H1 (cell line): ENCODE data around the gene SYNCRIP. TPM values are rescaled to one million over a fixed set of nuclear protein-coding genes. Genes with fewer than 3 reads are reported as not detected.

Source experiments
- CBX5 ChIP-seq: fragments of 300-800, 300-1000 bp; sonication (generic); IDR thresholded peaks from 2 replicates; pipeline ENCODE4 v1.7.1; 2016; ENCODE audit warnings: antibody characterized with exemption, low read length, low read depth
- CHD1 ChIP-seq: IDR thresholded peaks from 2 replicates; pipeline ENCODE4 v1.6.1; 2012; ENCODE audit warnings: low read depth, low read length, improper control_type of control experiment
- KDM5A ChIP-seq: fragments of 200-600 bp; IDR thresholded peaks from 2 replicates; pipeline ENCODE4 v1.7.1; 2012; ENCODE audit warnings: mild to moderate bottlenecking, low read length, inconsistent platforms, mixed read lengths
- SAP30 ChIP-seq: fragments of 300-600 bp; sonication (generic); IDR thresholded peaks from 2 replicates; pipeline ENCODE4 v1.7.1; 2012; ENCODE audit warnings: low read length, moderate library complexity, mild to moderate bottlenecking, inconsistent platforms; ENCODE audit not compliant: insufficient read depth, insufficient replicate concordance
- polyA plus RNA-seq, 7 experiments: library from polyadenylated mRNA; depleted of rRNA in 3 of 7; stranded (reverse) in 5 of 7; unstranded in 2 of 7; fragments of >200 nt in 5 of 7; fragments of 200-250 nt in 2 of 7; gene quantifications; 1 replicate in 5 of 7; 2 replicates in 1 of 7; 4 replicates in 1 of 7; pipeline versions ENCODE4 v1.2.1 to v1.2.3, GENCODE V29; 2011 to 2013; ENCODE audit warnings: missing spikeins in 2 of 7, mixed read lengths in 2 of 7
- total RNA-seq: library from RNA; stranded (reverse); fragmentation: NEBNext Ultra II Directional; extraction: Animal tissue kit (Norgen Biotek cat#: 25700); gene quantifications from 2 replicates; pipeline ENCODE4 v1.2.1, GENCODE V29; 2021
- TF ChIP-seq, protein P1 (sequence below): fragments of 300-600 bp; sonication (generic); IDR thresholded peaks from 2 replicates; pipeline ENCODE4 v1.7.1; 2012; ENCODE audit warnings: low read length, moderate library complexity, mild to moderate bottlenecking, inconsistent platforms; ENCODE audit not compliant: insufficient replicate concordance

SYNCRIP gene
- total and polyA plus RNA-seq, 2 of the 8 experiments (the other 6 are each of a cell fraction or from before 2014, with no cell fraction given): 16.8 to 219 TPM

DNA sequence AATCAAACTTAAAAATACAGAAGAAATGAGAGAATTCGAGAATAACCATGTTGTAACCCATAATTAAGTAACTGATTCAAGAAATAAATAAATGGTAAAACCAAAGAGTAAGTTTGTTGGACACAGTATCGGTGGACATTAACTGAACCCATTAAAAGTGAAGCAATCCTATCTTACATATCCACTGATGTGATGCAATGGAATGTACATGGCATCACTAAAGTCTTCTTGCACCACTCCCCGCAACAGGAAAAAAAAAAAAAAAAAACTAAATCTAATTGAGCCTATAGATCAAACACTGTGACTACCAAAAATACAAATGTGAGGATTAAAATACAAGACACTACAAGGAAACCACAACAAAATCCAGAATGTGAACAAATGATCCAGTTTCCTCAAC, 56.9 kb downstream of the SYNCRIP start (continued):
- TF ChIP-seq, protein P1, sequence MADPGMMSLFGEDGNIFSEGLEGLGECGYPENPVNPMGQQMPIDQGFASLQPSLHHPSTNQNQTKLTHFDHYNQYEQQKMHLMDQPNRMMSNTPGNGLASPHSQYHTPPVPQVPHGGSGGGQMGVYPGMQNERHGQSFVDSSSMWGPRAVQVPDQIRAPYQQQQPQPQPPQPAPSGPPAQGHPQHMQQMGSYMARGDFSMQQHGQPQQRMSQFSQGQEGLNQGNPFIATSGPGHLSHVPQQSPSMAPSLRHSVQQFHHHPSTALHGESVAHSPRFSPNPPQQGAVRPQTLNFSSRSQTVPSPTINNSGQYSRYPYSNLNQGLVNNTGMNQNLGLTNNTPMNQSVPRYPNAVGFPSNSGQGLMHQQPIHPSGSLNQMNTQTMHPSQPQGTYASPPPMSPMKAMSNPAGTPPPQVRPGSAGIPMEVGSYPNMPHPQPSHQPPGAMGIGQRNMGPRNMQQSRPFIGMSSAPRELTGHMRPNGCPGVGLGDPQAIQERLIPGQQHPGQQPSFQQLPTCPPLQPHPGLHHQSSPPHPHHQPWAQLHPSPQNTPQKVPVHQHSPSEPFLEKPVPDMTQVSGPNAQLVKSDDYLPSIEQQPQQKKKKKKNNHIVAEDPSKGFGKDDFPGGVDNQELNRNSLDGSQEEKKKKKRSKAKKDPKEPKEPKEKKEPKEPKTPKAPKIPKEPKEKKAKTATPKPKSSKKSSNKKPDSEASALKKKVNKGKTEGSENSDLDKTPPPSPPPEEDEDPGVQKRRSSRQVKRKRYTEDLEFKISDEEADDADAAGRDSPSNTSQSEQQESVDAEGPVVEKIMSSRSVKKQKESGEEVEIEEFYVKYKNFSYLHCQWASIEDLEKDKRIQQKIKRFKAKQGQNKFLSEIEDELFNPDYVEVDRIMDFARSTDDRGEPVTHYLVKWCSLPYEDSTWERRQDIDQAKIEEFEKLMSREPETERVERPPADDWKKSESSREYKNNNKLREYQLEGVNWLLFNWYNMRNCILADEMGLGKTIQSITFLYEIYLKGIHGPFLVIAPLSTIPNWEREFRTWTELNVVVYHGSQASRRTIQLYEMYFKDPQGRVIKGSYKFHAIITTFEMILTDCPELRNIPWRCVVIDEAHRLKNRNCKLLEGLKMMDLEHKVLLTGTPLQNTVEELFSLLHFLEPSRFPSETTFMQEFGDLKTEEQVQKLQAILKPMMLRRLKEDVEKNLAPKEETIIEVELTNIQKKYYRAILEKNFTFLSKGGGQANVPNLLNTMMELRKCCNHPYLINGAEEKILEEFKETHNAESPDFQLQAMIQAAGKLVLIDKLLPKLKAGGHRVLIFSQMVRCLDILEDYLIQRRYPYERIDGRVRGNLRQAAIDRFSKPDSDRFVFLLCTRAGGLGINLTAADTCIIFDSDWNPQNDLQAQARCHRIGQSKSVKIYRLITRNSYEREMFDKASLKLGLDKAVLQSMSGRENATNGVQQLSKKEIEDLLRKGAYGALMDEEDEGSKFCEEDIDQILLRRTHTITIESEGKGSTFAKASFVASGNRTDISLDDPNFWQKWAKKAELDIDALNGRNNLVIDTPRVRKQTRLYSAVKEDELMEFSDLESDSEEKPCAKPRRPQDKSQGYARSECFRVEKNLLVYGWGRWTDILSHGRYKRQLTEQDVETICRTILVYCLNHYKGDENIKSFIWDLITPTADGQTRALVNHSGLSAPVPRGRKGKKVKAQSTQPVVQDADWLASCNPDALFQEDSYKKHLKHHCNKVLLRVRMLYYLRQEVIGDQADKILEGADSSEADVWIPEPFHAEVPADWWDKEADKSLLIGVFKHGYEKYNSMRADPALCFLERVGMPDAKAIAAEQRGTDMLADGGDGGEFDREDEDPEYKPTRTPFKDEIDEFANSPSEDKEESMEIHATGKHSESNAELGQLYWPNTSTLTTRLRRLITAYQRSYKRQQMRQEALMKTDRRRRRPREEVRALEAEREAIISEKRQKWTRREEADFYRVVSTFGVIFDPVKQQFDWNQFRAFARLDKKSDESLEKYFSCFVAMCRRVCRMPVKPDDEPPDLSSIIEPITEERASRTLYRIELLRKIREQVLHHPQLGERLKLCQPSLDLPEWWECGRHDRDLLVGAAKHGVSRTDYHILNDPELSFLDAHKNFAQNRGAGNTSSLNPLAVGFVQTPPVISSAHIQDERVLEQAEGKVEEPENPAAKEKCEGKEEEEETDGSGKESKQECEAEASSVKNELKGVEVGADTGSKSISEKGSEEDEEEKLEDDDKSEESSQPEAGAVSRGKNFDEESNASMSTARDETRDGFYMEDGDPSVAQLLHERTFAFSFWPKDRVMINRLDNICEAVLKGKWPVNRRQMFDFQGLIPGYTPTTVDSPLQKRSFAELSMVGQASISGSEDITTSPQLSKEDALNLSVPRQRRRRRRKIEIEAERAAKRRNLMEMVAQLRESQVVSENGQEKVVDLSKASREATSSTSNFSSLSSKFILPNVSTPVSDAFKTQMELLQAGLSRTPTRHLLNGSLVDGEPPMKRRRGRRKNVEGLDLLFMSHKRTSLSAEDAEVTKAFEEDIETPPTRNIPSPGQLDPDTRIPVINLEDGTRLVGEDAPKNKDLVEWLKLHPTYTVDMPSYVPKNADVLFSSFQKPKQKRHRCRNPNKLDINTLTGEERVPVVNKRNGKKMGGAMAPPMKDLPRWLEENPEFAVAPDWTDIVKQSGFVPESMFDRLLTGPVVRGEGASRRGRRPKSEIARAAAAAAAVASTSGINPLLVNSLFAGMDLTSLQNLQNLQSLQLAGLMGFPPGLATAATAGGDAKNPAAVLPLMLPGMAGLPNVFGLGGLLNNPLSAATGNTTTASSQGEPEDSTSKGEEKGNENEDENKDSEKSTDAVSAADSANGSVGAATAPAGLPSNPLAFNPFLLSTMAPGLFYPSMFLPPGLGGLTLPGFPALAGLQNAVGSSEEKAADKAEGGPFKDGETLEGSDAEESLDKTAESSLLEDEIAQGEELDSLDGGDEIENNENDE: no peak
- TF ChIP-seq CHD1 (no peak), CBX5 (no peak), KDM5A (no peak), SAP30 (no peak)
